Tibial nerve (tissue), 4 donors: ENCODE data around the gene AK8. TPM values are rescaled to one million over a fixed set of nuclear protein-coding genes. Genes with fewer than 3 reads are reported as not detected.

Experiments
- DNase-seq, 2 donors: peaks; one replicate each; pipeline ENCODE4 v3.0.0-alpha.2; 2019; ENCODE audit warnings: low spot score in 2 of 2
- H3K27ac ChIP-seq, 4 donors: fragments of 200-600 bp; sonication (generic) in 3 of 4; one replicate each; pipeline ENCODE4 v1.5.1; 2017 to 2019; ENCODE audit warnings: mild to moderate bottlenecking in 1 of 4
- H3K27me3 ChIP-seq, 2 donors: fragments of 200-600 bp; sonication (generic) in 1 of 2; one replicate each; pipeline versions ENCODE4 v1.5.1 to v1.6.0; 2017 to 2019
- H3K36me3 ChIP-seq, 3 donors: fragments of 200-600 bp; sonication (generic); one replicate each; pipeline ENCODE4 v1.5.1; 2018 to 2019
- H3K4me1 ChIP-seq, 4 donors: fragments of 200-600 bp; sonication (generic) in 3 of 4; one replicate each; pipeline ENCODE4 v1.5.1; 2017 to 2019
- H3K4me3 ChIP-seq, 4 donors: fragments of 200-600 bp; sonication (generic) in 3 of 4; one replicate each; pipeline ENCODE4 v1.5.1; 2017 to 2019; ENCODE audit warnings: mild to moderate bottlenecking in 1 of 4, moderate library complexity in 1 of 4
- H3K9me3 ChIP-seq, 4 donors: fragments of 200-600 bp; sonication (generic) in 3 of 4; one replicate each; pipeline ENCODE4 v1.5.1; 2017 to 2019
- CTCF ChIP-seq, 5 experiments: fragments of 200-600 bp in 3 of 5; fragments of 450-650 bp in 2 of 5; sonication (generic) in 3 of 5; IDR thresholded peaks; one replicate each; pipeline ENCODE4 v1.5.1; 2016 to 2019; ENCODE audit warnings: antibody characterized with exemption in 5 of 5, mild to moderate bottlenecking in 3 of 5, moderate library complexity in 2 of 5
- EP300 ChIP-seq, 2 donors: sonication (generic); formaldehyde crosslinking; IDR thresholded peaks; one replicate each; pipeline ENCODE4 v1.6.1; 2017; ENCODE audit warnings: antibody characterized with exemption in 2 of 2, mild to moderate bottlenecking in 1 of 2
- POLR2A ChIP-seq, 2 donors: fragments of 450-650 bp; IDR thresholded peaks; one replicate each; pipeline ENCODE4 v1.6.1; 2017; ENCODE audit warnings: antibody characterized with exemption in 2 of 2, mild to moderate bottlenecking in 2 of 2, moderate library complexity in 2 of 2
- WGBS, 2 donors: methylation state at CpG; one replicate each; pipeline ENCODE4 v1.1.5; 2018; 5-methylcytosine and 5-hydroxymethylcytosine counted together
- total RNA-seq, 4 donors: library from RNA; depleted of rRNA; stranded (reverse); fragments of >200 nt; gene quantifications; one replicate each; pipeline ENCODE4 v1.1.0, GENCODE V29; 2016

Gene AK8
- total RNA-seq, 4 donors from 2014 or later, result 0.30 to 4.3 (median 1.7) TPM

- Histone ChIP-seq H3K36me3 (no peaks in the 10 kb centered on the region), H3K9me3 (no peaks in the 10 kb centered on the region), H3K27ac (no peak overlapping the region), H3K27me3 (no peaks in the 10 kb centered on the region), H3K4me1 (peaks cover 0 to 8% (median 0%) of the 10 kb centered on the region in 4 donors), H3K4me3 (no peak overlapping the region)
- DNase-seq, result no peak
- TF ChIP-seq POLR2A (IDR thresholded peaks at IDR 0.05) (no peak), CTCF (IDR thresholded peaks at IDR 0.05) (no peak), EP300 (IDR thresholded peaks at IDR 0.05) (no peak)
- 34 to 36% methylated on average over 9 to 10 of the region's 10 CpGs for WGBS, 2 donors
These were observed 125.0 kb downstream of the AK8 start for GRCh38 chr9:132752877-132753592.

GRCh38 chr9:132750668-132751067 lies 127.4 kb downstream of the AK8 start:
- H3K27me3 ChIP-seq, result peaks cover 0 to 6% of the 10 kb centered on the region in 2 donors
- 78 to 79% methylated on average over 9 of the region's 9 CpGs for WGBS, 2 donors
- H3K4me3 ChIP-seq, result no peak overlapping the region
- peaks cover 0 to 8% (median 0%) of the 10 kb centered on the region in 4 donors for H3K4me1 ChIP-seq
- no peaks in the 10 kb centered on the region for H3K9me3 ChIP-seq
- no peaks in the 10 kb centered on the region for H3K36me3 ChIP-seq
- H3K27ac ChIP-seq, result no peak overlapping the region
- no peak for DNase-seq
- no peak for TF ChIP-seq CTCF (IDR thresholded peaks at IDR 0.05)
- no peak for TF ChIP-seq EP300 (IDR thresholded peaks at IDR 0.05)
- TF ChIP-seq POLR2A (IDR thresholded peaks at IDR 0.05), result no peak

- H3K4me1 ChIP-seq, result peaks cover 0 to 18% (median 0%) of the 10 kb centered on the region in 4 donors
- WGBS, 2 donors, result 87 to 95% methylated on average over 13 of the region's 13 CpGs
- H3K4me3 ChIP-seq, result no peak overlapping the region
- no peak for DNase-seq
- no peaks in the 10 kb centered on the region for H3K9me3 ChIP-seq
- H3K36me3 ChIP-seq, result no peaks in the 10 kb centered on the region
- H3K27ac ChIP-seq, result no peak overlapping the region
- TF ChIP-seq POLR2A (IDR thresholded peaks at IDR 0.05), result no peak
- no peak for TF ChIP-seq CTCF (IDR thresholded peaks at IDR 0.05)
- TF ChIP-seq EP300 (IDR thresholded peaks at IDR 0.05), result no peak
- peaks cover 0 to 19% of the 10 kb centered on the region in 2 donors for H3K27me3 ChIP-seq
These were observed 128.8 kb downstream of the AK8 start for GRCh38 chr9:132749306-132749705.

- Histone ChIP-seq H3K4me1 (peaks cover 0 to 25% (median 0%) of the 10 kb centered on the region in 4 donors), H3K36me3 (no peaks in the 10 kb centered on the region), H3K27ac (no peak overlapping the region), H3K4me3 (no peak overlapping the region), H3K9me3 (no peaks in the 10 kb centered on the region), H3K27me3 (peaks cover 0 to 28% of the 10 kb centered on the region in 2 donors)
- no peak for DNase-seq
- WGBS, 2 donors, result 50 to 52% methylated on average over 5 of the region's 5 CpGs
- TF ChIP-seq EP300 (IDR thresholded peaks at IDR 0.05) (no peak), CTCF (IDR thresholded peaks at IDR 0.05) (no peak), POLR2A (IDR thresholded peaks at IDR 0.05) (no peak)
These were observed 129.6 kb downstream of the AK8 start for GRCh38 chr9:132748450-132748849.
